ENCODE data around the gene CDH3. TPM values are rescaled to one million over a fixed set of nuclear protein-coding genes. Genes with fewer than 3 reads are reported as not detected.

CDH3 gene
- total RNA-seq, 2 donors from 2014 or later, result 0.66 to 4.7 TPM

DNA sequence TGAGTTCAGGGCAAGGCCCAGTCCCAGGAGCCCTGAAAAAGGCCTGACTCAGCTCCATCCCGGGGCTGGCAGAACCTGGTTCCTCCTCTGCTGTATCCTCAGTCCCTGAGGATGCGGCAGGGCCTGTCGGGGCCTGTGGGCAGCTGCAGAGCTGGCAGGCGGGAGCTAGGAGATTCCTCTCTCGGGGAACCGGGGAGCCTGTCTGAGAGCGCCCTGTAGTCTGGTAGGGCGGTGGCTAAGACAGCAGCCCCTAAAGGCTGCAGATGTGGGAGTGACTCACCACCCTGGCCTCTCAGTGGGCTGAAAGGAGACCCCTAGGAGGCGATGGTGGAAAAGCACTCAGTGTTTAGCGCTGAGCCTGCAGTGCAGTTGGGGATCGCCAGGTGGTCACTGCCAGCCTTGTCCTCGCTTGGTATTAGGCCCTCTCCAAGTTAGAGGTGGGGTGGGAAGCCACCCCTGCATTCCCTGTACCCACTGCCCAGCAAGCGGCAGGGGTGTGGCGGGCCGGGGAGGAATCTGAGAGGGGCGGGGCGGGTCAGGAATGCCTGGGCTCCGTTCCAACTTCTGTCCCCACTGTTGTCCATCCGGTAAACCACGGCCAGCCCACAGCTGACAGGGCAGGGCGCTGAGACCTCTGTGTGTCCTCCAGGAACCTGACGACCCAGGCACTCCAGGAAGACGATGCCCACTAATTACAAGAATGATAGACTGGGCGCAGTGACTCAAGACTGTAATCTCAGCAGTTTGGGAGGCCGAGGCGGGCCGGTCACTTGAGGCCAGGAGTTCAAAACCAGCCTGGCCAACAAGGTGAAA, 62.4 kb downstream of the CDH3 start:
- H3K36me3 ChIP-seq (replicated peaks in 1 of 2; ENCODE audit: insufficient read depth in 1 of 2, low read depth in 2 of 2), result no peaks in the 10 kb centered on the region
- H3K4me3 ChIP-seq, result no peak overlapping the region
- DNase-seq, result peak; percentile 69 to 85 (median 75)
- intact Hi-C loops (cut with DNase I), result loop anchor here (2.0 kb wide), 1 partner anchor 95 kb away; no protein-coding TSS in a partner anchor
- WGBS, 2 donors, result 46 to 65% methylated on average over 5 to 25 of the region's 27 CpGs
- ATAC-seq, result peak; percentile 64
- peaks cover 10% of the 10 kb centered on the region for H3K4me1 ChIP-seq
- TF ChIP-seq POLR2A (IDR thresholded peaks at IDR 0.05), result no peak
- TF ChIP-seq, protein P1, sequence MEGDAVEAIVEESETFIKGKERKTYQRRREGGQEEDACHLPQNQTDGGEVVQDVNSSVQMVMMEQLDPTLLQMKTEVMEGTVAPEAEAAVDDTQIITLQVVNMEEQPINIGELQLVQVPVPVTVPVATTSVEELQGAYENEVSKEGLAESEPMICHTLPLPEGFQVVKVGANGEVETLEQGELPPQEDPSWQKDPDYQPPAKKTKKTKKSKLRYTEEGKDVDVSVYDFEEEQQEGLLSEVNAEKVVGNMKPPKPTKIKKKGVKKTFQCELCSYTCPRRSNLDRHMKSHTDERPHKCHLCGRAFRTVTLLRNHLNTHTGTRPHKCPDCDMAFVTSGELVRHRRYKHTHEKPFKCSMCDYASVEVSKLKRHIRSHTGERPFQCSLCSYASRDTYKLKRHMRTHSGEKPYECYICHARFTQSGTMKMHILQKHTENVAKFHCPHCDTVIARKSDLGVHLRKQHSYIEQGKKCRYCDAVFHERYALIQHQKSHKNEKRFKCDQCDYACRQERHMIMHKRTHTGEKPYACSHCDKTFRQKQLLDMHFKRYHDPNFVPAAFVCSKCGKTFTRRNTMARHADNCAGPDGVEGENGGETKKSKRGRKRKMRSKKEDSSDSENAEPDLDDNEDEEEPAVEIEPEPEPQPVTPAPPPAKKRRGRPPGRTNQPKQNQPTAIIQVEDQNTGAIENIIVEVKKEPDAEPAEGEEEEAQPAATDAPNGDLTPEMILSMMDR (IDR thresholded peaks at IDR 0.05), result peak in 3 of 7 experiments; percentile 28 to 38 (median 33)
- H3K27ac ChIP-seq, result peak overlapping the region in 3 of 4 donors; percentile 57 to 74 (median 72)
- H3K27me3 ChIP-seq, result no peaks in the 10 kb centered on the region
- no peaks in the 10 kb centered on the region for H3K9me3 ChIP-seq

DNA sequence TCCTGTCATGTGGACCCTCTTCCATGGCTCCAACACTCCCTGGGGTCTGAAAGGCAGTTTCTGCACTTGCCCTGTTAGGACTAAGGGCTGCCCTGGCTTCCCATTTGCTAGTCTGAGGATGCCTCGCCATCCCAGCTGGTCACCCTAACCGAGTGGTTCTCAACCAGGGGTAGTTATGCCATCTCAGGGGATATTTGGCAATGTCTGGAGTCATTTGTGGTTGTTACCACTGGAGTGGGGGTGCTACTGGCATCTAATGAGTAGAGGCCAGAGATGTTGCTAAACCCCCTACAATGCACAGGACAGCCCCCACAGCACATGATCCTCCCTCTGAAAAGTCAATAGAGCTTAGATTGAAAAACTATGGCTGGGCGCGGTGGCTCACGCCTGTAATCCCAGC, 65.1 kb downstream of the CDH3 start:
- no peak overlapping the region for H3K4me3 ChIP-seq
- H3K36me3 ChIP-seq (replicated peaks in 1 of 2; ENCODE audit: insufficient read depth in 1 of 2, low read depth in 2 of 2), result no peaks in the 10 kb centered on the region
- H3K27me3 ChIP-seq, result no peaks in the 10 kb centered on the region
- WGBS, 2 donors, result 89 to 100% methylated on average over 3 to 5 of the region's 5 CpGs
- no peaks in the 10 kb centered on the region for H3K9me3 ChIP-seq
- no peak for TF ChIP-seq POLR2A (IDR thresholded peaks at IDR 0.05)
- TF ChIP-seq, protein P1 (IDR thresholded peaks at IDR 0.05), result no peak
- no peak for ATAC-seq
- intact Hi-C loops (cut with DNase I), result no loop called here
- H3K27ac ChIP-seq, result no peak overlapping the region
- no peak for DNase-seq
- H3K4me1 ChIP-seq, result peaks cover 5% of the 10 kb centered on the region

DNA sequence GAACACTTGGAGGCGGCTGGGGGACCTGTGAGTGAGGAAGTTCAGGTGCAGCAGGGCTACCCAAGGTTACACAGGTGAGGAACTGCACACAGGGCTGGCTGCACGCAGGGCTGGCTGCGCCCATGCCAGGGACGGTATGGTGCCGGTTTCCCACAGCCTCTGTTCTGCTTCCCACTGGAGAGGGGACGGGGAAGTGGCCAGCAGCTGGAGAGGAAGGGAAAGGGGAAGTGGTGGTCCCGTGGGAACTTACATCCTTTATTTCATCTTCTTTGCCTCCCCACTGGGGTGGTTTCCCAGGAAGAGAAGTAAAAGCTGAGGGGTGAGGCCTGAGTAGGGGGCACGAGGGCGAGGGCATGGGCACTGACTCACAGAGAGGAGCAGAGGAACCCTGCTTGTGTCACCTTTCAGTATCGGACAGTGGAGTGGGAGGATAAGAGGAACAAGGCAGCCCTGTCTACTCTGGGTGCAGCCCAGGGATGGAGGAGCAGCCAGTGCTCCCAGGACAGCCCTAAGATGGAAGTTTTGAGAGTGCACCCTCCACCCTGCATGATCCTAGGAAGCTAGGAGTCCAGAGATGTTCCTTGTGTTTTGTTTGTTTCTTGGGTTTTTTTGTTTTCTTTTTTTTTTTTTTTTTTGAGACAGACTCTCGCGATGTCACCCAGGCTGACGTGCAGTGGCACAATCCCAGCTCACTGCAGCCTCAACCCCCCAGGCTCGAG, 66.5 kb downstream of the CDH3 start:
- peak in 1 of 4 donors; percentile 44 for DNase-seq

DNA sequence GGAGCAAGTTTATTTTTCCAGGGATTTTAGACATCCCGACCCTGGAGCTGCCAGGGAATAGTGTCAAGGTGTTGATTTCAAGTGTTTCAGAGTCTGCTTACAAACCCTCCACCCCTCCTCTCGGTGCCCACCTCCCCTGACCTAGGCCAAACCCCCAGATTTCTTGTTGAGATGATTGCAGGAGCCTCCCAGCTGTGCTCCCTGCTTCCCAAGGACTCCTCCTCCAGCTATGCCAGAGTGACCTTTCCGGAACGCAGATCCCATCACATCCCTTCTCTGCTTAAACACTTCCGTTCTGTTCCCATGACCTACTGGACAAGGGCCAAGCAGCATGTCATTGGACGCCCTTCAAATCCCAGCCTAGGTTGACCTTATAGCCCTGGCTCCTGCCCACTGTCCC, 68.3 kb downstream of the CDH3 start:
- no peaks in the 10 kb centered on the region for H3K9me3 ChIP-seq
- H3K36me3 ChIP-seq (replicated peaks in 1 of 2; ENCODE audit: insufficient read depth in 1 of 2, low read depth in 2 of 2), result no peaks in the 10 kb centered on the region
- WGBS, 2 donors, result 51 to 67% methylated on average over 6 of the region's 6 CpGs
- DNase-seq (no peak), ATAC-seq (no peak)
- no peak for TF ChIP-seq POLR2A (IDR thresholded peaks at IDR 0.05)
- TF ChIP-seq, protein P1 (IDR thresholded peaks at IDR 0.05), result no peak
- intact Hi-C loops (cut with DNase I), result no loop called here
- H3K27ac ChIP-seq, result no peak overlapping the region
- H3K4me3 ChIP-seq, result no peak overlapping the region
- H3K4me1 ChIP-seq, result peaks cover 9% of the 10 kb centered on the region
- no peaks in the 10 kb centered on the region for H3K27me3 ChIP-seq

More for the DNA sequence above, 66.5 kb downstream of the CDH3 start:
- Histone ChIP-seq H3K27me3 (no peaks in the 10 kb centered on the region), H3K27ac (no peak overlapping the region), H3K4me1 (peaks cover 12% of the 10 kb centered on the region), H3K36me3 (replicated peaks in 1 of 2; ENCODE audit: insufficient read depth in 1 of 2, low read depth in 2 of 2) (no peaks in the 10 kb centered on the region), H3K4me3 (no peak overlapping the region), H3K9me3 (no peaks in the 10 kb centered on the region)
- TF ChIP-seq POLR2A (IDR thresholded peaks at IDR 0.05), result no peak
- TF ChIP-seq, protein P1 (IDR thresholded peaks at IDR 0.05), result no peak
- ATAC-seq, result no peak
- intact Hi-C loops (cut with DNase I), result no loop called here
- WGBS, 2 donors, result 49 to 50% methylated on average over 14 of the region's 14 CpGs

Measured in body of pancreas (tissue), 4 donors.